OCI-LY3 (cell line): Measurements from ENCODE around the gene SNED1.

Experiments used
- H2AFZ ChIP-seq: fragments of 200-600, 300-600 bp; shearing (Covaris generic); 2 replicates; pipeline ENCODE4 v1.6.0; 2014; ENCODE audit warnings: antibody characterized with exemption, low read depth, low read length
- H3K27ac ChIP-seq: fragments of 200-600, 300-600 bp; sonication (generic); 2 replicates; pipeline ENCODE4 v1.5.1; 2014; ENCODE audit warnings: mild to moderate bottlenecking, low read length, moderate library complexity, mixed read lengths
- H3K27me3 ChIP-seq: fragments of 200-600, 300-600 bp; sonication (generic); 2 replicates; pipeline ENCODE4 v1.6.1; 2014; ENCODE audit warnings: low read depth, low read length, mixed read lengths
- H3K36me3 ChIP-seq: fragments of 200-600, 300-600 bp; sonication (generic); replicated peaks from 2 replicates; pipeline ENCODE3; 2014; ENCODE audit warnings: low read depth, low read length, mixed read lengths
- H3K4me1 ChIP-seq: fragments of 300-600, 200-600 bp; sonication (generic); 2 replicates; pipeline ENCODE4 v1.6.1; 2014; ENCODE audit warnings: low read length, mixed read lengths
- H3K4me2 ChIP-seq: fragments of 200-600, 300-600 bp; sonication (generic); 2 replicates; pipeline ENCODE4 v1.6.1; 2014; ENCODE audit warnings: low read length, mixed read lengths
- H3K4me3 ChIP-seq: fragments of 300-600, 200-600 bp; sonication (generic); 2 replicates; pipeline ENCODE4 v1.5.1; 2014; ENCODE audit warnings: antibody characterized with exemption, mild to moderate bottlenecking, low read length, moderate library complexity
- H3K79me2 ChIP-seq: fragments of 300-600, 200-600 bp; shearing (Covaris generic); 2 replicates; pipeline ENCODE4 v1.6.1; 2014; ENCODE audit warnings: mild to moderate bottlenecking, low read length, mixed read lengths
- H3K9ac ChIP-seq: fragments of 300-600, 200-600 bp; shearing (Covaris generic); 2 replicates; pipeline ENCODE4 v1.6.0; 2014; ENCODE audit warnings: mild to moderate bottlenecking, low read length, moderate library complexity
- H3K9me3 ChIP-seq: fragments of 200-600, 300-600 bp; shearing (Covaris generic); 2 replicates; pipeline ENCODE4 v1.6.1; 2014; ENCODE audit warnings: low read length, mixed read lengths; ENCODE audit not compliant: insufficient read depth
- H4K20me1 ChIP-seq: fragments of 200-600, 300-600 bp; sonication (generic); 2 replicates; pipeline ENCODE4 v1.6.1; 2016; ENCODE audit warnings: low read length, mixed read lengths; ENCODE audit not compliant: insufficient read depth
- EZH2phosphoT487 ChIP-seq: fragments of 200-600 bp; shearing (Covaris generic); IDR thresholded peaks from 2 replicates; pipeline ENCODE4 v1.6.1; 2018; ENCODE audit warnings: antibody characterized with exemption, mixed run types, low read depth
- TF ChIP-seq, protein P1 (sequence below): fragments of 200-600, 300-600 bp; sonication (generic); IDR thresholded peaks from 2 replicates; pipeline ENCODE4 v1.5.1; 2014; ENCODE audit warnings: antibody characterized with exemption, low read length, low read depth

The SNED1 gene

GRCh38 chr2:241073166-241074064, 75.0 kb downstream of the SNED1 start:
- TF ChIP-seq, protein P1, sequence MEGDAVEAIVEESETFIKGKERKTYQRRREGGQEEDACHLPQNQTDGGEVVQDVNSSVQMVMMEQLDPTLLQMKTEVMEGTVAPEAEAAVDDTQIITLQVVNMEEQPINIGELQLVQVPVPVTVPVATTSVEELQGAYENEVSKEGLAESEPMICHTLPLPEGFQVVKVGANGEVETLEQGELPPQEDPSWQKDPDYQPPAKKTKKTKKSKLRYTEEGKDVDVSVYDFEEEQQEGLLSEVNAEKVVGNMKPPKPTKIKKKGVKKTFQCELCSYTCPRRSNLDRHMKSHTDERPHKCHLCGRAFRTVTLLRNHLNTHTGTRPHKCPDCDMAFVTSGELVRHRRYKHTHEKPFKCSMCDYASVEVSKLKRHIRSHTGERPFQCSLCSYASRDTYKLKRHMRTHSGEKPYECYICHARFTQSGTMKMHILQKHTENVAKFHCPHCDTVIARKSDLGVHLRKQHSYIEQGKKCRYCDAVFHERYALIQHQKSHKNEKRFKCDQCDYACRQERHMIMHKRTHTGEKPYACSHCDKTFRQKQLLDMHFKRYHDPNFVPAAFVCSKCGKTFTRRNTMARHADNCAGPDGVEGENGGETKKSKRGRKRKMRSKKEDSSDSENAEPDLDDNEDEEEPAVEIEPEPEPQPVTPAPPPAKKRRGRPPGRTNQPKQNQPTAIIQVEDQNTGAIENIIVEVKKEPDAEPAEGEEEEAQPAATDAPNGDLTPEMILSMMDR = no peak
- TF ChIP-seq EZH2phosphoT487 = no peak
- H3K4me2 ChIP-seq = no peak overlapping the region
- H3K4me1 ChIP-seq = peaks cover 6% of the 10 kb centered on the region
- no peaks in the 10 kb centered on the region for H3K79me2 ChIP-seq
- H3K27me3 ChIP-seq = no peaks in the 10 kb centered on the region
- no peak overlapping the region for H3K27ac ChIP-seq
- no peak overlapping the region for H3K9ac ChIP-seq
- H4K20me1 ChIP-seq = no peaks in the 10 kb centered on the region
- no peak overlapping the region for H3K4me3 ChIP-seq
- no peak overlapping the region for H2AFZ ChIP-seq
- H3K9me3 ChIP-seq = no peaks in the 10 kb centered on the region
- no peaks in the 10 kb centered on the region for H3K36me3 ChIP-seq

DNA sequence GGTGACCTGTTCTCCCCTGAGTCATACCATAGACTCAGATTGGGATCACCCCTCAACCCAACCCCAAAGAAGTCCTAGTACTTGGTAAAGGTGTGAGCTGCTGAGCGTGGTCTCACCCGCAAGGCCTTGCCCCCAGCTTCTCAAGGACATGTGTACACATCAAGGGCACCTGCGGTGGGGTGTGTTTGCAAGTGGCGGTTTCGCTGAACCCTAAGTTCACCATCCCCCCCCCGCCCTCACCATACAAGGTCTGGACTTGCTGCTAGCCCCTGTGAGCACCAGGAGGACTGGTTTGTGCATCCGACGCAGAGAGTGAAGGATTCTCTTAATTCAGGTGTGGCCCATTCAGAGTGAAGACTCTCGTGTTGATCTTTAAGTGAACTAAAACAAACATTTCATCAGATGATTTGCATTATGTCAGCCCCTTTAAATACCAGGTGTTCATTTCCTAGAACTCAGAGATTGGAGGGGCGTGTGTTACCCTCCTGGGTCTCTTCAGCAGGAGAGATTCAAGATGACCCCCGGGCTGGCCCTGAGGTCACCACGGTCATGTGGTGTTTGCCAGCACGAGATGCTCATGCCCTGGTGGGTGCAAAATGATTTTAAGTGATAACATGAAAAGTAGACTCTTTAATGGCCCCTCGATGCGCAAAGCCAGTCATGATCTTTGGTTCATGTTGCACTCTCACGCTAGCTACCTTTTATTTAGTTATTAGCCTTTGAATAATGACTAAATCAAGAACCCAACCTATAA, 75.8 kb downstream of the SNED1 start:
- Histone ChIP-seq H3K9ac (no peak overlapping the region), H3K27me3 (no peaks in the 10 kb centered on the region), H4K20me1 (no peaks in the 10 kb centered on the region), H2AFZ (no peak overlapping the region), H3K4me2 (no peak overlapping the region), H3K4me3 (no peak overlapping the region), H3K36me3 (no peaks in the 10 kb centered on the region), H3K79me2 (no peaks in the 10 kb centered on the region), H3K4me1 (peaks cover 9% of the 10 kb centered on the region), H3K9me3 (no peaks in the 10 kb centered on the region), H3K27ac (no peak overlapping the region)
- TF ChIP-seq EZH2phosphoT487 = no peak
- TF ChIP-seq, protein P1 = no peak

GRCh38 chr2:241074901-241075540, 76.6 kb downstream of the SNED1 start:
- Histone ChIP-seq H4K20me1 (no peaks in the 10 kb centered on the region), H3K4me3 (no peak overlapping the region), H2AFZ (no peak overlapping the region), H3K9ac (no peak overlapping the region), H3K4me1 (peaks cover 9% of the 10 kb centered on the region), H3K9me3 (no peaks in the 10 kb centered on the region), H3K79me2 (no peaks in the 10 kb centered on the region), H3K27me3 (no peaks in the 10 kb centered on the region), H3K36me3 (no peaks in the 10 kb centered on the region), H3K27ac (no peak overlapping the region), H3K4me2 (no peak overlapping the region)
- TF ChIP-seq, protein P1 = no peak
- no peak for TF ChIP-seq EZH2phosphoT487
